A673 (cell line): Measurements from ENCODE around the gene DIP2C.

Experiments
- CTCF ChIP-seq: fragments of 300-800, 200-600 bp; sonication (generic); conservative IDR thresholded peaks from 2 replicates; pipeline ENCODE4 v1.5.1; 2017; ENCODE audit warnings: low read depth, mild to moderate bottlenecking, antibody characterized with exemption, low read length, moderate library complexity, mixed read lengths
- EZH2 ChIP-seq: fragments of 200-600 bp; sonication (generic); IDR thresholded peaks from 2 replicates; pipeline ENCODE4 v1.6.1; 2017; ENCODE audit warnings: borderline replicate concordance, low read depth, mild to moderate bottlenecking, mixed read lengths, antibody characterized with exemption, low read length; ENCODE audit not compliant: poor library complexity, severe bottlenecking

DNA sequence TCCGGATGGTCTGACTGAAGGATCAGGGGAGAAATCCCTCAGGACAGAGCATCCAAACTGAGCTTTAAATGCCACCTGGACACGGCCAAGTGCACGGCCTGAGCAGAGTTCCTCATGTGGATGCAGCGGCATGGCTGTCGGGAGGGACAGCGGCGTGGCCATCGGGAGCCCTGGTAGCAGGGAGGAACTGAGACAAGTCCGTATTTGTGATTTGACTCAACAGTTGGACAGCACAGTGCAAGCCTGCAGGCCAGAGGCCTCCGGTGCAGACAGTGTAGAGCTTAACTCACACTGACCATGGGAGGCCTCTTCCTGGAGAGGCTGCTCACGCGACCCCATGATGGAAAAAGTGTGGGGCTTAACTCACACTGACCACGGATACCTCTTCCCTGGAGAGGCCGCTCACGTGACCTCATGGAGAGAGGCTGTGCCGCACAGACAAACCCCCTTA lies 207.4 kb downstream of the DIP2C start:
- TF ChIP-seq EZH2 (no peak), CTCF (no peak)
